ENCODE data around the gene NPHP1.
"Not testable (repeated sequence)": the region's sequence is repeated elsewhere in the genome, so short reads cannot be mapped to it uniquely, and the experiment has no call there.

The NPHP1 gene

DNA sequence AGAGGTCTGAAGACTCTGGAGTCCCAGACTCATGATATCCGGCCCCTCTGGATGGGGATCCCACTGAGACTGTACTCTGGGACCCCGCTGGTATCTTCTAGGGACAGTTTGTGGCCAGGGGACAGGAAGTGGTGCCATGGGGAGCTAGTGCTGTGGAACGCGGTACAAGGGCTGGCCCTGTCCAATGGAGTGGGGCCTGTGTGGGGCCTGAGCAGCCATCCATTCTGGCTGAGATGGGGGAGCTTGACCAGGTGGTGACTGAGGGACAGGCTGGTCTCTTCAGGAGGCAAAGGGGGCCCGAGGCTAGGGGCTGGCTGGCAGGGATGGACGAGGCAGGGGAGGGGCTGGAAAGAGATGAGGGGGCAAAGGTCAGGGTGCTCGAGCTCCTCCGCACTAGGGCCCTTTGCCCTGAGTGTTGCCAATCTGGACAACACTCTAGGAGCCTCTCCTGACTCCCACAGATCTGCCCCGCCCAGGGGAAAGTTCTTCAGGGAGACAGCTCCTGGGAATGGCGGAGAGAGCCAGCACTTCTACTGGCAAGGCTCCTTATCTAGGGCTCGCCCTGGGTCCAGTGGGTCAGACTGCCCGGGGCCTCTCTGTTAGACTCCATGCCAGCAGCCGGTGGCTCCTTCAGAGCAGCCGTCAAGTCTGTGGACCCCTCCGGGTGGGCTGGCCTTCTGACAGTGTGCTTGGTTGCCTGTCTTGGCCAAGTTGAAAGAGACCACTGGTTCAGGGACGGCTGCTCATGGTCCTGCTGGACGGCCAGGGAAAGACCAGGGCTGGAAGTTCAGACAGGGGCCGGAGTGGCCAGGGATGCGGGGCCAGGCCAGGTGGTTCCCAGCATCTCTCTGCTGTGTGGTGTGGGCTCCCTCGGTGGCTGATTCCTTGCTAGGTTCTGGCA, 101.5 kb downstream of the NPHP1 start:
- DNase-seq (ENCODE audit: low spot score), result no peak

DNA sequence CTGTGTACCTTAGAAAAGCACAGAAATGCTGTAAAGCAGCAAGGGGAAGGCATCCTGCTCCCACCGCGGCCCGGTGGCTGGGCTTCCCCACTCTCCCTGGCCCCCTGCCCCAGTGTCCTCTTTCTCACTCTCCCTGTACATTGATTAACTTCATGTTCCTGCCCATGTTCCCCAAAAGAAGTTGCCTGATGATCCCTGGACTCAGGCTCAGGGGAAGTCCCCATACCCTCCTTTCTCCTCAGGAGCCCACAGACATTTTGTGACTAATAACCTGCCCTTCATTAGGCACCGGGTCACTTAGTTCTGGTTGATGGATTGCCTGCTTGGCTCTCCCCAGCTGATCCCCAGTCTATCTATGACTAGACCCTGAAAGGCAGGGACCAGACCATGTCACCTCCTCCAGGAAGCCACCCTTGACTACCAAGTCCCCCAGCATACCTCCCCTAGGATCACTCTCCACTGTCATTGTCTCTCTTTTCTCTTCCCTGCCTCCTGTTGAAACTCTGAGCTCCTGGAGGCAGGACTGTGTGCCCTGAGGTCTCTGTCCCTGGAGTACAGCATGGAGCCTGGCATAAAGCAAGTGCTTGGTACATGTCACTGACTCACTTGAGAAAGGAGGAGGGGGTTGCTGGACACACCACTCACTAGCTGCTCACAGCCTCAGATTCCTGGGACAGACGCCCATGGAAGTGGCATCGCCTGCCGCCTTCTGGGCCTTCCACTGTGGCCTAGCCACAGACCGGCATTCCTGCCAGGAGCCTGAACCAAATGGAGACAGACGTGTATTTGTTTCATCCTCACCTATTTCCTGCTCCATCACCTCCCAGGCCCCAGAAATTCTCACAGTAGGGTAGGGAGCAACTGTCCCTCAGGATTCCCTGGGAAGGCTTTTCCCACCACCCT, 102.7 kb downstream of the NPHP1 start:
- no peak for DNase-seq (ENCODE audit: low spot score)

DNA sequence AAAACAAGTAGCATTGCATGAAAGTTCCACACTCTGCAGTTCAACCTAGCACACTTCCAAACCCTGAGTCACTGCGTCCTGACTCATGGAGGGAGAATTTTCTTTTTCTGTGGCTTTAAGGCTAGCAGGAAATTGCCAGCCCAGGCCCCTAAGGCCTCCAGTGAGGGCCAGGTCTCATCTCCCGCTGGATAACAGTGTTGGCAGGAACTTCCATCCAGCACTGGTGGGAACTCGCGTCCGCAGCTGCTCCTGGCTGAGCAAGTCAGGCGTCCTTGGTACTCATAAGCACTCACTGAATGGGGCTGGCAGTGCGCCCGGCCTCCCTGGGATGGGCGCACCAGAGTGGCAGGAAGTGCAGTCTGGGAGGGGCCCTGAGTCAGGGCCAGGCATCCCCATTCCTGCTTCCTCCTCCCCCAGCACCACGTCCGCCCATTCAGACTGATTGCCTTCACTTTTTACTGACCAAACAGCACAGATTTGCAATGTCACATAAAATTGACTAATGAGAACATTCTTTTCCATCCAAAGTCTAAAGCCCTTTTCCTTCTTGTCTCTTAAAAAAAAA, 103.5 kb downstream of the NPHP1 start:
- no peak for DNase-seq (ENCODE audit: low spot score)

GRCh38 chr2:110100880-110101279, 103.9 kb downstream of the NPHP1 start:
- not testable (repeated sequence) for DNase-seq (ENCODE audit: low spot score)

DNA sequence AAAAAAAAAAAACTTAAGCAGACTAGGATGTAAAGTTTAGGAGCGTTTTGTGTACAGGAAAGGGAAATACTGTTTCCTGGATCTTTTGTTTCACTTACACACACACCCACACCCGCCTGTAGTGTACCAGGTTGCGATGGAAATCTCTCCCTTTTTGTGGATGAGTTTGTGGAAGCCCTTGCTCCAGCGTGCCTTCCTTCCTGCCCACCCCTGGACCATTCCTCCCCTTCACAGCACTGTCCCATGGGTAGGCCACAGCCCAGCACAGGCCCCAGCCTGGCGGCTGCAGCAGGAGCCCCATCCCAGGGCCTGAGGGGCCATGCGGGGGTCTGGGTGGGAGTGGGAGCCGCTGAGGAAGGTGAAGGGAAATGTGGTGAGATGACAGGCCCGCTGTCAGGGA, 104.3 kb downstream of the NPHP1 start:
- DNase-seq (ENCODE audit: low spot score), result no peak

- no peak for DNase-seq (ENCODE audit: low spot score)
Measured at GRCh38 chr2:110099471-110100225, 105.2 kb downstream of the NPHP1 start.

DNA sequence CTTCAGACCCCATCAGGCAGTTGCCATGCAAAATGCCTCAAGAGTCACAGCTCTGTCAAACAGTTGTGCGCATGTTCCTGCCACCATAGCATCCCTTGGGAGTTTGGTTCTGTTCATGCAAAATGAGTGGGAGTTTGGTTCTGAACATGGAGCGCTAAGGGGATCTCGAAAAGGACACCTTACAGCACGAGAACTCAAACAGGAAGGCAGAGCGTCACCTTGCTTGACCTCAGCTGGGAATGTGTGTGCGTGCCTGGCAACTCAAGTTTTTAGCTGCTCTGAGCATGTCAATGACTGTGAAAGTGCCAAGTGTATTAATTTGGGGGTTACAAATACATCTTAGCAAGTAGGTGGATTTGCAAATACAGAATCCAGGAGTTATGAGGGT, 105.8 kb downstream of the NPHP1 start:
- DNase-seq (ENCODE audit: low spot score), result no peak

DNA sequence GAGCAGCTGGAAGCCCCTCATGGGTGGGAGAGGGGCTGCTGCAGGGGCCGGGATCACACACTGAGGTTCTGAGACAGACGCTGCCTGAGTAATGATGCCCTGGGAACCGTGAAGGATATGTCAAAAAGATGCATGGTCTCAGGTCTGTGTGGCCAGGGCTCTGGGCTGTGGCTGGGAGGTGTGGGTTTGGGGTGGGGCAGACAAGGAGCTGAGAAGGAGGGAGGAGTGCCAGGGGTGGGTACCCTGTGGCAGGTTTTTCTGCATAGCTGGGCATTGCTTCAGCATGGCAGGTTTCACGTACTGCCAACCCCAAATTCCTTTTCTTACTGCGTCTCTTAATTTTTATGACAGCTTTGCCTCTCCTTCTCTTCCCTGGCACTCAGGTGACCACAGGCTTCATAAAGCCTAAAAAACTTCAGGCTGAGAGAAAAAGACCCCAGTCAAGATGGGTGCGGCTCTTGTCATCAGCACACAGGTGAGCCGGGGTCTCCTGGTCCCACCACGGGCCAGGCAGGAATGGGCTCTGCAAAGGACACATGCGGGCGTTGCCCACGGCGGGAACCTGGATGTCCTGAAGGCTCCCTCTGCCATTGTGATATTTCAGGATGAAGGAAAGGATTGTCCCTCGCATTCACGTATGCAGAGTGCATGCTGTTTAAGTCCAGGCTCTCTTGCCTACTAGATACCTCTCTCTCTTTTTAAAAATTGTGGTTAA, 107.2 kb downstream of the NPHP1 start:
- DNase-seq (ENCODE audit: low spot score), result no peak

DNA sequence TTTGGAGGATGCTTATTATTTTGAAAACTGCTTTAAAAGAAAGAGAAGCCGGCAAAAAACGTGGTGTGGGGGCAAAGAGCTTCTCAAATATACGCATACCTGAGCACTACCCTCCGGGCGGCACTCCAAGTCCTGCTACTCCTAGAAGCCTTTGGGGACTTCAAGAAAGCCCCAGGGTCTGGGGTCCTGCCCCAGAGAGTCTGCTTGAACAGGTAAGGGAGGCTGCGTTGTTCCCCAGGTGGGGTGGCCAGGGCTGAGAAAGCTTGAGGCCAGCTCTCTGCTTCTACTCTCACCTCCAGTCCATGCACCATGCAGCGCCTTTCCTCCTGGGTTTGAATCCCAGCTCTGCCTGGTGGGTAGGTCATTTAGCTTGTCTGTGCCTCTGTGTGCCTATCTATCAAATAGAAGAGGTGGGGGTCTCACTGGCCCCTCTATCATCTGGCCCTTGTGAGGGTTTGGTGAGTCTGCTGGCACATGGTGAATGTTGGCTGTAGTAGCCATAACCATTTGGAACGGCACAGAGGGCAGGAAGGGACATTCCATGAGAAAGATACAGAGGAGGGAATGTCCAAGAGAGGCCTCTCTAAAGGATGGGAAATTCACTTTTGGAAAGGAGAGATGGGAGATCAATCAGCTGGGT, 108.7 kb downstream of the NPHP1 start:
- DNase-seq (ENCODE audit: low spot score), result no peak

GRCh38 chr2:110094884-110095534, 109.8 kb downstream of the NPHP1 start:
- DNase-seq (ENCODE audit: low spot score), result not testable (repeated sequence)

- DNase-seq (ENCODE audit: low spot score), result not testable (repeated sequence)
Measured at GRCh38 chr2:110093924-110094323, 110.9 kb downstream of the NPHP1 start.

DNA sequence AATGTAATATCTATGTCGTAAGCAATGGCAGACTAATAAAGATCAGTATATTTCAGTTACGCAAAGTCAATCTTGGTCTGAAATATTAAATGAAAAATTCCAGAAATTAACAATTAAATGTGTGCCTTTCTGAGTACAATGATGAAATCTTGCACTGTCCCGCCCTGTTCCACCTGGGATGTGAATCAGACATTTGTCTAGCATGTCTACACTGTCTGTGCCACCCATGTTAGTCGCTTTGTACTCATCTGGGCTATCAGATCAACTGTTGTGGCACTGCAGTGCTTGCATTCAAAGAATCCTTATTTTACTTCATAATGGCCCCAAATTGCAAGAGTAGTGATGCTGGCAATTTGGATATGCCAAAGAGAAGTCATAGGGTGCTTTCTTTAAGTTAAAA, 114.6 kb downstream of the NPHP1 start:
- not testable (repeated sequence) for DNase-seq (ENCODE audit: low spot score)

- not testable (repeated sequence) for DNase-seq (ENCODE audit: low spot score)
Measured at GRCh38 chr2:110083757-110084156, 121.1 kb downstream of the NPHP1 start.

DNA sequence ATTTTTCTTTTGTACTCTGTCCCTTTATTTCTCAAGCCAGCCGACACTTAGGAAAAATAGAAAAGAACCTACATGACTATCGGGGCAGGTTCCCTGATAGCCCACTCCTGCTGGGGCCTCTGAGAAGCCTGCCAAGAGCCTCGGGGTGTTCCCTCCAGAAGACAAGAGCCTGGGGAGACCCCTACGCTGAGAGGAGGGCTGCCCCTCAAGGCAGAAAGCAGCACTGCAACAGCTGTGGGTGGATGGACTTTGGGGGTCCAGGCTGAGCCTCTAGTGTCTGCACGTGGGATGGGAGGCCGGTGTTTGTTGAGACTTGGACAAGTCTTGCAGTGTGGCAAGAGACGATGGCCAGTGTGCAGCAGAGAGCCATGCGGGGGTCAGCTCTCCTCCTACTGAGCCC, 121.7 kb downstream of the NPHP1 start:
- not testable (repeated sequence) for DNase-seq (ENCODE audit: low spot score)

- DNase-seq (ENCODE audit: low spot score), result not testable (repeated sequence)
Measured at GRCh38 chr2:110078104-110078503, 126.7 kb downstream of the NPHP1 start.

- not testable (repeated sequence) for DNase-seq (ENCODE audit: low spot score)
Measured at GRCh38 chr2:110075896-110076295, 128.9 kb downstream of the NPHP1 start.
